HepG2 (cell line): ENCODE data around the gene GRB10.

Source experiments
- HDAC1 ChIP-seq: sonication (generic); formaldehyde crosslinking; IDR thresholded peaks from 2 replicates; pipeline ENCODE4 v1.5.1; 2020; ENCODE audit warnings: mild to moderate bottlenecking, missing genetic modification reagents
- HOXA9 ChIP-seq: sonication (generic); formaldehyde crosslinking; IDR thresholded peaks from 2 replicates; pipeline ENCODE4 v1.8.1; 2022; ENCODE audit warnings: missing genetic modification reagents, mild to moderate bottlenecking, moderate library complexity, borderline replicate concordance
- KMT2A ChIP-seq: sonication (generic); formaldehyde crosslinking; IDR thresholded peaks from 2 replicates; pipeline ENCODE4 v1.4.0; 2020; ENCODE audit warnings: missing genetic modification reagents
- MTA3 ChIP-seq: sonication (generic); formaldehyde crosslinking; IDR thresholded peaks from 2 replicates; pipeline ENCODE4 v1.4.0; 2020; ENCODE audit warnings: missing genetic modification reagents
- SALL2 ChIP-seq: sonication (generic); formaldehyde crosslinking; IDR thresholded peaks from 2 replicates; pipeline ENCODE4 v1.8.1; 2023; ENCODE audit warnings: mild to moderate bottlenecking, missing genetic modification reagents, inconsistent platforms
- TAF15 ChIP-seq: fragments of 200-400 bp; formaldehyde crosslinking; IDR thresholded peaks from one replicate; pipeline ENCODE4 v1.6.1; 2018; ENCODE audit warnings: mild to moderate bottlenecking, low read depth, low read length; ENCODE audit not compliant: poor library complexity, severe bottlenecking
- ZBTB1 ChIP-seq: sonication (generic); formaldehyde crosslinking; IDR thresholded peaks from 2 replicates; pipeline ENCODE4 v1.4.0; 2020; ENCODE audit warnings: missing genetic modification reagents, borderline replicate concordance
- ZNF30 ChIP-seq: sonication (generic); formaldehyde crosslinking; IDR thresholded peaks from 2 replicates; pipeline ENCODE4 v1.5.0; 2020; ENCODE audit warnings: mild to moderate bottlenecking, missing genetic modification reagents
- TF ChIP-seq, protein P1 (sequence below): sonication (generic); formaldehyde crosslinking; IDR thresholded peaks from 2 replicates; pipeline ENCODE4 v1.5.0; 2020; ENCODE audit warnings: mild to moderate bottlenecking, missing genetic modification reagents, moderate library complexity
- TF ChIP-seq, protein P2 (sequence below): IDR thresholded peaks from 2 replicates; pipeline ENCODE4 v1.6.1; 2016; ENCODE audit warnings: missing compliant biosample characterization, missing genetic modification reagents, borderline replicate concordance
- TF ChIP-seq, protein P3 (sequence below): sonication (generic); formaldehyde crosslinking; IDR thresholded peaks from 2 replicates; pipeline ENCODE4 v1.4.0; 2020; ENCODE audit warnings: missing genetic modification reagents

DNA sequence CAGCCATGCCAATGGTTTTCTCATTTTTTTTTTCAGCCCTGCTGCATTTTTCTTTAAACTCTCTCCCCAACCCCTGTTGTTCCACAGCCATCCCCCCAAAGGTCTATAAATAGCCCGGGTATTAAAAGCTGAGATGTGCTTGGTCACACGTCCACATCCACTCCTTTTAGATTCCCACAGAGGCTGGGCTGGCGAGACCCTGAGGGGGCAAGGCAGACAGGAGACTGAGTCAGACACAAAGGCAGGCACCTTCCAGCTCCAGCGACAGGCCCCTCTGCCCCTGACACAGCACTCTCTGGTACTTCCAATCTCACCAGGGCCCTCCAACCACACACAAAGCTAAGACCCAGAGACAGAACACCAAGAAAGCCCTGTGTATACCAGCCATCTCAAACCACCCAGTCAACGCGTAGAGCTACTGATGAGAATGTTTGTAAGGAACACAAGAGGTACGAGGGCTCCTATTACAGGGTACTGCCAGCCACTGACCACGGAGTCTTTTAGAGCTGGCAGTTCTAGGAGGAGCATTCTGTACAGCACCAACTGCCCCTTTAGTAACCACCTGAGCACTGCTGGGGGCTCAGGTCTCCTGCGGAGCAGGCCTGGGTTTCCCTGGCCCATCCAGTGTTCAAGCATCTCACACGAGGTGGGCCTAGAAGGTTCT lies 153.3 kb downstream of the GRB10 start:
- TF ChIP-seq, protein P1, sequence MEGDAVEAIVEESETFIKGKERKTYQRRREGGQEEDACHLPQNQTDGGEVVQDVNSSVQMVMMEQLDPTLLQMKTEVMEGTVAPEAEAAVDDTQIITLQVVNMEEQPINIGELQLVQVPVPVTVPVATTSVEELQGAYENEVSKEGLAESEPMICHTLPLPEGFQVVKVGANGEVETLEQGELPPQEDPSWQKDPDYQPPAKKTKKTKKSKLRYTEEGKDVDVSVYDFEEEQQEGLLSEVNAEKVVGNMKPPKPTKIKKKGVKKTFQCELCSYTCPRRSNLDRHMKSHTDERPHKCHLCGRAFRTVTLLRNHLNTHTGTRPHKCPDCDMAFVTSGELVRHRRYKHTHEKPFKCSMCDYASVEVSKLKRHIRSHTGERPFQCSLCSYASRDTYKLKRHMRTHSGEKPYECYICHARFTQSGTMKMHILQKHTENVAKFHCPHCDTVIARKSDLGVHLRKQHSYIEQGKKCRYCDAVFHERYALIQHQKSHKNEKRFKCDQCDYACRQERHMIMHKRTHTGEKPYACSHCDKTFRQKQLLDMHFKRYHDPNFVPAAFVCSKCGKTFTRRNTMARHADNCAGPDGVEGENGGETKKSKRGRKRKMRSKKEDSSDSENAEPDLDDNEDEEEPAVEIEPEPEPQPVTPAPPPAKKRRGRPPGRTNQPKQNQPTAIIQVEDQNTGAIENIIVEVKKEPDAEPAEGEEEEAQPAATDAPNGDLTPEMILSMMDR = no peak
- no peak for TF ChIP-seq HDAC1 (CRISPR knock-in tag)
- TF ChIP-seq TAF15 = no peak
- TF ChIP-seq, protein P2, sequence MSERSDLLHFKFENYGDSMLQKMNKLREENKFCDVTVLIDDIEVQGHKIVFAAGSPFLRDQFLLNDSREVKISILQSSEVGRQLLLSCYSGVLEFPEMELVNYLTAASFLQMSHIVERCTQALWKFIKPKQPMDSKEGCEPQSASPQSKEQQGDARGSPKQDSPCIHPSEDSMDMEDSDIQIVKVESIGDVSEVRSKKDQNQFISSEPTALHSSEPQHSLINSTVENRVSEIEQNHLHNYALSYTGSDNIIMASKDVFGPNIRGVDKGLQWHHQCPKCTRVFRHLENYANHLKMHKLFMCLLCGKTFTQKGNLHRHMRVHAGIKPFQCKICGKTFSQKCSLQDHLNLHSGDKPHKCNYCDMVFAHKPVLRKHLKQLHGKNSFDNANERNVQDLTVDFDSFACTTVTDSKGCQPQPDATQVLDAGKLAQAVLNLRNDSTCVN = no peak
- TF ChIP-seq ZBTB1 = no peak
- no peak for TF ChIP-seq MTA3
- no peak for TF ChIP-seq KMT2A (CRISPR knock-in tag)
- TF ChIP-seq, protein P3, sequence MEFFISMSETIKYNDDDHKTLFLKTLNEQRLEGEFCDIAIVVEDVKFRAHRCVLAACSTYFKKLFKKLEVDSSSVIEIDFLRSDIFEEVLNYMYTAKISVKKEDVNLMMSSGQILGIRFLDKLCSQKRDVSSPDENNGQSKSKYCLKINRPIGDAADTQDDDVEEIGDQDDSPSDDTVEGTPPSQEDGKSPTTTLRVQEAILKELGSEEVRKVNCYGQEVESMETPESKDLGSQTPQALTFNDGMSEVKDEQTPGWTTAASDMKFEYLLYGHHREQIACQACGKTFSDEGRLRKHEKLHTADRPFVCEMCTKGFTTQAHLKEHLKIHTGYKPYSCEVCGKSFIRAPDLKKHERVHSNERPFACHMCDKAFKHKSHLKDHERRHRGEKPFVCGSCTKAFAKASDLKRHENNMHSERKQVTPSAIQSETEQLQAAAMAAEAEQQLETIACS (CRISPR knock-in tag) = no peak
- TF ChIP-seq ZNF30 (CRISPR knock-in tag) = no peak
- TF ChIP-seq SALL2 (CRISPR knock-in tag) = no peak
- TF ChIP-seq HOXA9 (CRISPR knock-in tag) = no peak
